H9 (cell line): ENCODE data around the gene PPCDC. TPM values are rescaled to one million over a fixed set of nuclear protein-coding genes. Genes with fewer than 3 reads are reported as not detected.

Experiments used
- DNase-seq: peaks from one replicate; pipeline ENCODE4 v3.0.0-alpha.2; 2017
- H2AFZ ChIP-seq: one replicate; pipeline ENCODE4 v1.6.1; 2013; ENCODE audit warnings: mild to moderate bottlenecking, low read length, control low read depth, moderate library complexity
- H2AK5ac ChIP-seq: 2 replicates; pipeline ENCODE4 v1.6.1; 2013; ENCODE audit warnings: low read length, control low read depth, mixed read lengths; ENCODE audit not compliant: insufficient read length
- H2BK120ac ChIP-seq: one replicate; pipeline ENCODE4 v1.6.1; 2013; ENCODE audit warnings: low read depth, mild to moderate bottlenecking, low read length, control low read depth, inconsistent platforms; ENCODE audit not compliant: poor library complexity, severe bottlenecking
- H2BK12ac ChIP-seq: 2 replicates; pipeline ENCODE4 v1.6.1; 2013; ENCODE audit warnings: low read length, control low read depth, mixed read lengths, low read depth; ENCODE audit not compliant: insufficient read length
- H2BK15ac ChIP-seq: 2 replicates; pipeline ENCODE4 v1.6.1; 2013; ENCODE audit warnings: low read depth, low read length, control low read depth
- H2BK20ac ChIP-seq: one replicate; pipeline ENCODE4 v1.6.1; 2013; ENCODE audit warnings: low read depth, mild to moderate bottlenecking, low read length, control low read depth, inconsistent platforms; ENCODE audit not compliant: poor library complexity, severe bottlenecking
- H2BK5ac ChIP-seq: 2 replicates; pipeline ENCODE4 v1.6.1; 2013; ENCODE audit warnings: low read length, control low read depth, mixed read lengths; ENCODE audit not compliant: insufficient read length
- H3K14ac ChIP-seq: 2 replicates; pipeline ENCODE4 v1.6.1; 2013; ENCODE audit warnings: low read length, control low read depth; ENCODE audit not compliant: insufficient read depth
- H3K18ac ChIP-seq: 2 replicates; pipeline ENCODE4 v1.6.1; 2013; ENCODE audit warnings: low read depth, mild to moderate bottlenecking, mixed read lengths, low read length, control low read depth; ENCODE audit not compliant: insufficient read length
- H3K23ac ChIP-seq: 2 replicates; pipeline ENCODE4 v1.6.1; 2013; ENCODE audit warnings: low read length, control low read depth, mixed read lengths, low read depth; ENCODE audit not compliant: insufficient read length
- H3K23me2 ChIP-seq: 2 replicates; pipeline ENCODE4 v1.6.1; 2013; ENCODE audit warnings: low read depth, mild to moderate bottlenecking, mixed read lengths, low read length, control low read depth; ENCODE audit not compliant: insufficient read length, poor library complexity, severe bottlenecking
- H3K27ac ChIP-seq: 2 replicates; pipeline ENCODE4 v1.5.1; 2013; ENCODE audit warnings: low read length, control low read depth, mixed read lengths, low read depth; ENCODE audit not compliant: insufficient read length
- H3K27me3 ChIP-seq: 2 replicates; pipeline ENCODE4 v1.6.1; 2013; ENCODE audit warnings: low read length, control low read depth, inconsistent platforms; ENCODE audit not compliant: insufficient read depth
- H3K4ac ChIP-seq: 2 replicates; pipeline ENCODE4 v1.6.1; 2013; ENCODE audit warnings: low read depth, mild to moderate bottlenecking, control low read depth, inconsistent platforms, low read length, moderate library complexity
- H3K4me1 ChIP-seq: 2 replicates; pipeline ENCODE4 v1.6.1; 2013; ENCODE audit warnings: low read length, control low read depth, inconsistent platforms; ENCODE audit not compliant: insufficient read depth
- H3K4me2 ChIP-seq: 2 replicates; pipeline ENCODE4 v1.6.1; 2013; ENCODE audit warnings: low read length, control low read depth, mixed read lengths; ENCODE audit not compliant: insufficient read length, insufficient read depth
- H3K56ac ChIP-seq: 2 replicates; pipeline ENCODE4 v1.6.1; 2013; ENCODE audit warnings: low read depth, mild to moderate bottlenecking, mixed read lengths, low read length, control low read depth; ENCODE audit not compliant: insufficient read length
- H3K79me1 ChIP-seq: 2 replicates; pipeline ENCODE4 v1.6.1; 2013; ENCODE audit warnings: low read depth, mild to moderate bottlenecking, moderate library complexity, low read length, control low read depth, inconsistent platforms; ENCODE audit not compliant: insufficient read depth, poor library complexity, severe bottlenecking
- H3K79me2 ChIP-seq: 2 replicates; pipeline ENCODE4 v1.6.1; 2013; ENCODE audit warnings: low read length, control low read depth, inconsistent platforms; ENCODE audit not compliant: insufficient read depth
- H3K9ac ChIP-seq: 2 replicates; pipeline ENCODE4 v1.6.1; 2013; ENCODE audit warnings: low read length, control low read depth, mixed read lengths; ENCODE audit not compliant: insufficient read length; ENCODE audit errors: extremely low read depth
- H3K9me3 ChIP-seq: one replicate; pipeline ENCODE4 v1.6.1; 2013; ENCODE audit warnings: low read depth, low read length, inconsistent platforms; ENCODE audit not compliant: control insufficient read depth
- H3T11ph ChIP-seq: one replicate; pipeline ENCODE4 v1.6.1; 2013; ENCODE audit warnings: mild to moderate bottlenecking, low read length, control low read depth, inconsistent platforms
- H4K20me1 ChIP-seq: one replicate; pipeline ENCODE4 v1.6.1; 2013; ENCODE audit not compliant: control insufficient read depth, insufficient read length, insufficient read depth
- H4K5ac ChIP-seq: 2 replicates; pipeline ENCODE4 v1.6.1; 2013; ENCODE audit warnings: low read depth, mild to moderate bottlenecking, mixed read lengths, low read length, control low read depth; ENCODE audit not compliant: insufficient read length
- H4K8ac ChIP-seq: replicated peaks from 2 replicates; pipeline ENCODE4 v1.6.1; 2013; ENCODE audit warnings: low read length, control low read depth, mixed read lengths, low read depth; ENCODE audit not compliant: insufficient read length
- H4K91ac ChIP-seq: 2 replicates; pipeline ENCODE4 v1.6.1; 2013; ENCODE audit warnings: low read depth, mild to moderate bottlenecking, moderate library complexity, mixed read lengths, low read length, control low read depth; ENCODE audit not compliant: insufficient read length
- H3K27ac Mint-ChIP-seq, 3 experiments: 2 replicates in 2 of 3; 3 replicates in 1 of 3; pipeline ENCODE4 v1.8.0; 2020 to 2021; ENCODE audit warnings: mixed read lengths in 3 of 3, mild to moderate bottlenecking in 1 of 3, moderate library complexity in 1 of 3
- H3K27me3 Mint-ChIP-seq: 2 replicates; pipeline ENCODE4 v1.8.0; 2021; ENCODE audit warnings: low read depth, mild to moderate bottlenecking, moderate library complexity, mixed read lengths
- H3K36me3 Mint-ChIP-seq, 3 experiments: 2 replicates in 2 of 3; 3 replicates in 1 of 3; pipeline ENCODE4 v1.8.0; 2020 to 2021; ENCODE audit warnings: low read depth in 3 of 3, mixed read lengths in 3 of 3; ENCODE audit not compliant: insufficient read depth in 1 of 3
- H3K4me1 Mint-ChIP-seq, 2 experiments: 2 replicates each; pipeline ENCODE4 v1.8.0; 2020; ENCODE audit warnings: mixed read lengths in 2 of 2
- H3K4me3 Mint-ChIP-seq, 2 experiments: 2 replicates in 1 of 2; 3 replicates in 1 of 2; pipeline ENCODE4 v1.8.0; 2020 to 2021; ENCODE audit warnings: mild to moderate bottlenecking in 2 of 2, mixed read lengths in 2 of 2, moderate library complexity in 1 of 2
- H3K9me3 Mint-ChIP-seq, 2 experiments: 2 replicates in 1 of 2; 3 replicates in 1 of 2; pipeline ENCODE4 v1.8.0; 2020; ENCODE audit warnings: mild to moderate bottlenecking in 2 of 2, mixed read lengths in 2 of 2, moderate library complexity in 1 of 2
- WGBS: extraction: QIAGEN DNeasy Blood & Tissue Kit; methylation state at CpG from one replicate; pipeline ENCODE4 v1.1.7; 2013; ENCODE audit warnings: missing lambda C conversion rate, low lambda C conversion rate, mixed read lengths; ENCODE audit not compliant: insufficient read length; ENCODE audit errors: extremely low coverage; 5-methylcytosine and 5-hydroxymethylcytosine counted together
- total RNA-seq: library from RNA; stranded (reverse); gene quantifications from 2 replicates; pipeline ENCODE4 v1.2.1, GENCODE V29; 2021
- TF ChIP-seq, protein P1 (sequence below): fragments of 200-600 bp; sonication (generic); conservative IDR thresholded peaks from 3 replicates; pipeline ENCODE4 v1.8.0; 2021; ENCODE audit warnings: antibody characterized with exemption, mild to moderate bottlenecking

PPCDC gene
- total RNA-seq, 1 experiment from 2014 or later = 17.6 TPM

GRCh38 chr15:75021341-75021740, 2.0 kb upstream of the PPCDC start:
- Histone ChIP-seq H3K79me1 (no peaks in the 10 kb centered on the region), H2BK12ac (no peak overlapping the region), H2BK15ac (no peak overlapping the region), H2BK20ac (no peak overlapping the region), H3K9me3 (no peaks in the 10 kb centered on the region), H3K4me2 (no peak overlapping the region), H3K56ac (no peak overlapping the region), H3K23ac (no peak overlapping the region), H4K8ac (no peak overlapping the region), H4K20me1 (peaks cover 3% of the 10 kb centered on the region), H4K5ac (no peak overlapping the region), H4K91ac (no peak overlapping the region), H3T11ph (no peak overlapping the region), H2BK120ac (no peak overlapping the region), H3K23me2 (no peaks in the 10 kb centered on the region), H2AK5ac (no peak overlapping the region), H3K4ac (no peak overlapping the region), H3K18ac (no peak overlapping the region), H3K79me2 (no peaks in the 10 kb centered on the region; the same call in 1 of the 2 replicates), H2BK5ac (no peak overlapping the region), H2AFZ (no peak overlapping the region), H3K27me3 (no peaks in the 10 kb centered on the region), H3K9ac (no peak overlapping the region), H3K14ac (no peak overlapping the region), H3K27ac (no peak overlapping the region), H3K4me1 (no peaks in the 10 kb centered on the region)
- H3K9me3 Mint-ChIP-seq = no peaks in the 10 kb centered on the region
- H3K4me1 Mint-ChIP-seq = peaks cover 0 to 3% of the 10 kb centered on the region in 2 experiments; a peak in 1 of 4 replicates
- no CpG with 5 or more reads among the region's 8 CpGs for WGBS
- no peak for DNase-seq
- H3K27ac Mint-ChIP-seq = no peak overlapping the region
- H3K4me3 Mint-ChIP-seq = no peak overlapping the region
- peaks cover 25 to 31% (median 28%) of the 10 kb centered on the region in 3 experiments for H3K36me3 Mint-ChIP-seq
- TF ChIP-seq, protein P1, sequence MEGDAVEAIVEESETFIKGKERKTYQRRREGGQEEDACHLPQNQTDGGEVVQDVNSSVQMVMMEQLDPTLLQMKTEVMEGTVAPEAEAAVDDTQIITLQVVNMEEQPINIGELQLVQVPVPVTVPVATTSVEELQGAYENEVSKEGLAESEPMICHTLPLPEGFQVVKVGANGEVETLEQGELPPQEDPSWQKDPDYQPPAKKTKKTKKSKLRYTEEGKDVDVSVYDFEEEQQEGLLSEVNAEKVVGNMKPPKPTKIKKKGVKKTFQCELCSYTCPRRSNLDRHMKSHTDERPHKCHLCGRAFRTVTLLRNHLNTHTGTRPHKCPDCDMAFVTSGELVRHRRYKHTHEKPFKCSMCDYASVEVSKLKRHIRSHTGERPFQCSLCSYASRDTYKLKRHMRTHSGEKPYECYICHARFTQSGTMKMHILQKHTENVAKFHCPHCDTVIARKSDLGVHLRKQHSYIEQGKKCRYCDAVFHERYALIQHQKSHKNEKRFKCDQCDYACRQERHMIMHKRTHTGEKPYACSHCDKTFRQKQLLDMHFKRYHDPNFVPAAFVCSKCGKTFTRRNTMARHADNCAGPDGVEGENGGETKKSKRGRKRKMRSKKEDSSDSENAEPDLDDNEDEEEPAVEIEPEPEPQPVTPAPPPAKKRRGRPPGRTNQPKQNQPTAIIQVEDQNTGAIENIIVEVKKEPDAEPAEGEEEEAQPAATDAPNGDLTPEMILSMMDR = no peak
- no peaks in the 10 kb centered on the region for H3K27me3 Mint-ChIP-seq
